Measurements from ENCODE around the gene SLC25A23. TPM values are rescaled to one million over a fixed set of nuclear protein-coding genes. Genes with fewer than 3 reads are reported as not detected.
"Not testable (repeated sequence)": the region's sequence is repeated elsewhere in the genome, so short reads cannot be mapped to it uniquely, and the experiment has no call there.

The SLC25A23 gene
- total and polyA plus RNA-seq, 4 donors: 9.3 to 34.6 (median 22.7) TPM

- not testable (repeated sequence) for H3K4me1 ChIP-seq (ENCODE audit: control insufficient read depth in 4 of 4, insufficient read depth in 4 of 4, low read length in 3 of 4); H3K9me3 ChIP-seq (ENCODE audit: control insufficient read depth in 4 of 4, low read length in 3 of 4); DNase-seq (ENCODE audit: low spot score); H3K27me3 ChIP-seq (ENCODE audit: control insufficient read depth in 4 of 4, insufficient read depth in 4 of 4, low read length in 3 of 4); H3K36me3 ChIP-seq (ENCODE audit: control insufficient read depth in 4 of 4, insufficient read depth in 3 of 4, low read depth in 1 of 4, low read length in 3 of 4); H3K27ac ChIP-seq (ENCODE audit: low read depth in 1 of 2, low read length in 2 of 2); H3K4me3 ChIP-seq (ENCODE audit: low read depth in 1 of 3, low read length in 3 of 3); H3K9ac ChIP-seq (ENCODE audit: low read depth in 1 of 2, low read length in 2 of 2)
- 87% methylated on average over 2 of the region's 2 CpGs for WGBS
Measured at GRCh38 chr19:6428692-6429418, 30.7 kb downstream of the SLC25A23 start.

- no peaks in the 10 kb centered on the region for H3K9me3 ChIP-seq (ENCODE audit: control insufficient read depth in 4 of 4, low read length in 3 of 4)
- H3K4me1 ChIP-seq (ENCODE audit: control insufficient read depth in 4 of 4, insufficient read depth in 4 of 4, low read length in 3 of 4): peaks cover 1 to 23% (median 17%) of the 10 kb centered on the region in 4 donors
- TF ChIP-seq JUND (IDR thresholded peaks at IDR 0.05) (no peak), EGR1 (IDR thresholded peaks at IDR 0.05; ENCODE audit: low read depth in 2 of 2) (no peak), YY1 (IDR thresholded peaks at IDR 0.05) (no peak), HNF4G (IDR thresholded peaks at IDR 0.05) (no peak), RAD21 (IDR thresholded peaks at IDR 0.05) (no peak), CTCF (IDR thresholded peaks at IDR 0.05; ENCODE audit: low read depth, low read length, missing input control) (no peak), RXRA (IDR thresholded peaks at IDR 0.05) (no peak), TAF1 (conservative IDR thresholded peaks at IDR 0.05) (no peak), HNF4A (conservative IDR thresholded peaks at IDR 0.05) (no peak), ZBTB33 (IDR thresholded peaks at IDR 0.05) (no peak), MAX (IDR thresholded peaks at IDR 0.05) (no peak), NR2F2 (IDR thresholded peaks at IDR 0.05) (no peak), GABPA (IDR thresholded peaks at IDR 0.05 in 1 of 2, conservative IDR thresholded peaks at IDR 0.05 in 1 of 2) (no peak), ATF3 (IDR thresholded peaks at IDR 0.05) (no peak), REST (IDR thresholded peaks at IDR 0.05) (no peak)
- DNase-seq (ENCODE audit: low spot score): no peak
- no peak overlapping the region for H3K4me3 ChIP-seq (ENCODE audit: low read depth in 1 of 3, low read length in 3 of 3)
- no peak overlapping the region for H3K27ac ChIP-seq (ENCODE audit: low read depth in 1 of 2, low read length in 2 of 2)
- H3K27me3 ChIP-seq (ENCODE audit: control insufficient read depth in 4 of 4, insufficient read depth in 4 of 4, low read length in 3 of 4): no peaks in the 10 kb centered on the region
- H3K36me3 ChIP-seq (ENCODE audit: control insufficient read depth in 4 of 4, insufficient read depth in 3 of 4, low read depth in 1 of 4, low read length in 3 of 4): peaks cover 0 to under 1% (median 0%) of the 10 kb centered on the region in 4 donors
- 97% methylated on average over 18 of the region's 18 CpGs for WGBS
- H3K9ac ChIP-seq (ENCODE audit: low read depth in 1 of 2, low read length in 2 of 2): no peak overlapping the region
Measured at GRCh38 chr19:6427131-6427530, 32.5 kb downstream of the SLC25A23 start.
